ENCODE results near the gene ITGA8.

ITGA8 gene

GRCh38 chr10:15473396-15473767 is 246.3 kb downstream of the ITGA8 start:
- no peak for DNase-seq (ENCODE audit: low spot score in 2 of 2)

GRCh38 chr10:15472431-15473395 is 247.0 kb downstream of the ITGA8 start:
- no peaks in the 10 kb centered on the region for H3K36me3 Mint-ChIP-seq
- no peak for ATAC-seq
- no peaks in the 10 kb centered on the region for H3K9me3 Mint-ChIP-seq
- no peaks in the 10 kb centered on the region for H3K4me1 Mint-ChIP-seq
- no peak for DNase-seq (ENCODE audit: low spot score in 2 of 2)
- no peak overlapping the region for H3K4me3 Mint-ChIP-seq
- no peak overlapping the region for H3K27ac Mint-ChIP-seq

More at GRCh38 chr10:15473396-15473767, 246.3 kb downstream of the ITGA8 start:
- ATAC-seq = no peak
- no peak overlapping the region for H3K4me3 Mint-ChIP-seq
- H3K9me3 Mint-ChIP-seq = no peaks in the 10 kb centered on the region
- no peaks in the 10 kb centered on the region for H3K4me1 Mint-ChIP-seq
- H3K27ac Mint-ChIP-seq = no peak overlapping the region
- H3K36me3 Mint-ChIP-seq = no peaks in the 10 kb centered on the region

GRCh38 chr10:15472008-15472407 is 247.7 kb downstream of the ITGA8 start:
- H3K4me1 Mint-ChIP-seq = no peaks in the 10 kb centered on the region
- H3K36me3 Mint-ChIP-seq = no peaks in the 10 kb centered on the region
- no peak overlapping the region for H3K4me3 Mint-ChIP-seq
- no peaks in the 10 kb centered on the region for H3K9me3 Mint-ChIP-seq
- no peak for DNase-seq (ENCODE audit: low spot score in 2 of 2)
- H3K27ac Mint-ChIP-seq = no peak overlapping the region
- ATAC-seq = no peak

- Mint-ChIP-seq H3K36me3 (no peaks in the 10 kb centered on the region), H3K4me3 (no peak overlapping the region), H3K4me1 (no peaks in the 10 kb centered on the region), H3K9me3 (no peaks in the 10 kb centered on the region), H3K27ac (no peak overlapping the region)
- ATAC-seq (no peak), DNase-seq (ENCODE audit: low spot score in 2 of 2) (no peak)
Observed at GRCh38 chr10:15469111-15469510, 250.6 kb downstream of the ITGA8 start.

- Mint-ChIP-seq H3K4me1 (no peaks in the 10 kb centered on the region), H3K9me3 (no peaks in the 10 kb centered on the region), H3K36me3 (no peaks in the 10 kb centered on the region), H3K27ac (no peak overlapping the region), H3K4me3 (no peak overlapping the region)
- DNase-seq (ENCODE audit: low spot score in 2 of 2) (no peak), ATAC-seq (no peak)
Observed at GRCh38 chr10:15464381-15464780, 255.3 kb downstream of the ITGA8 start.

Data from stimulated activated effector memory CD8-positive, alpha-beta T cell treated with anti-CD3 and anti-CD28 coated beads, Interleukin-12 subunit alpha, Interleukin-12 subunit beta, amount 100 ng/mL, for 72 hours (primary cell).